Testis (tissue), 3 donors: Measurements from ENCODE around the gene KDM7A. TPM values are rescaled to one million over a fixed set of nuclear protein-coding genes. Genes with fewer than 3 reads are reported as not detected.

ENCODE experiments used
- DNase-seq: peaks from one replicate; pipeline ENCODE4 v3.0.0-alpha.2; 2019
- H3K27ac ChIP-seq, 2 donors: fragments of 200-600 bp; sonication (generic); one replicate each; pipeline ENCODE4 v1.5.1; 2019
- H3K27me3 ChIP-seq: fragments of 200-600 bp; sonication (generic); one replicate; pipeline ENCODE4 v1.5.1; 2019
- H3K36me3 ChIP-seq: fragments of 200-600 bp; sonication (generic); one replicate; pipeline ENCODE4 v1.5.1; 2017; ENCODE audit warnings: low read depth; ENCODE audit errors: missing control alignments
- H3K4me1 ChIP-seq: fragments of 200-600 bp; sonication (generic); one replicate; pipeline ENCODE4 v1.5.1; 2019
- H3K4me3 ChIP-seq, 2 donors: fragments of 200-600 bp; sonication (generic); one replicate each; pipeline ENCODE4 v1.5.1; 2017 to 2019
- H3K9me3 ChIP-seq: fragments of 200-600 bp; sonication (generic); one replicate; pipeline ENCODE4 v1.5.1; 2017
- CTCF ChIP-seq, 3 experiments: fragments of 450-650 bp in 2 of 3; fragments of 200-600 bp in 1 of 3; sonication (generic) in 1 of 3; IDR thresholded peaks; one replicate each; pipeline ENCODE4 v1.5.1; 2016 to 2019; ENCODE audit warnings: antibody characterized with exemption in 3 of 3, mild to moderate bottlenecking in 2 of 3, moderate library complexity in 1 of 3
- POLR2A ChIP-seq: fragments of 450-650 bp; IDR thresholded peaks from one replicate; pipeline ENCODE4 v1.6.1; 2017; ENCODE audit warnings: antibody characterized with exemption, mild to moderate bottlenecking, moderate library complexity
- WGBS, 2 donors: methylation state at CpG; one replicate each; pipeline ENCODE4 v1.1.5; 2018; 5-methylcytosine and 5-hydroxymethylcytosine counted together
- intact Hi-C: fragments of 100-400 bp; cut with DNase I; formaldehyde crosslinking; loops from one replicate; pipeline ENCODE4 v1.15.1; 2023; ENCODE audit warnings: low total_unique reads
- polyA plus RNA-seq: library from polyadenylated mRNA; stranded (reverse); fragments of 350-450 nt; fragmentation: Illumina TruSeq; extraction: RNeasy Lipid Tissue Mini Kit (QIAGEN cat#74804); gene quantifications from one replicate; pipeline ENCODE4 v1.2.3, GENCODE V29; 2014; ENCODE audit warnings: low read depth, low replicate concordance; ENCODE audit not compliant: insufficient read depth
- total RNA-seq, 2 donors: library from RNA; depleted of rRNA; stranded (reverse); fragments of >200 nt; gene quantifications; one replicate each; pipeline ENCODE4 v1.2.3, GENCODE V29; 2016

KDM7A gene
- total and polyA plus RNA-seq, 3 donors from 2014 or later, result 24.1 to 33.6 (median 24.7) TPM

GRCh38 chr7:140136073-140136472 lies 40.7 kb downstream of the KDM7A start:
- Histone ChIP-seq H3K9me3 (no peaks in the 10 kb centered on the region), H3K4me3 (no peak overlapping the region), H3K27ac (no peak overlapping the region), H3K36me3 (no peaks in the 10 kb centered on the region), H3K4me1 (peaks cover 4% of the 10 kb centered on the region), H3K27me3 (no peaks in the 10 kb centered on the region)
- TF ChIP-seq POLR2A (no peak), CTCF (IDR thresholded peaks at IDR 0.05) (no peak)
- intact Hi-C loops, result no loop called here
- DNase-seq, result no peak

DNA sequence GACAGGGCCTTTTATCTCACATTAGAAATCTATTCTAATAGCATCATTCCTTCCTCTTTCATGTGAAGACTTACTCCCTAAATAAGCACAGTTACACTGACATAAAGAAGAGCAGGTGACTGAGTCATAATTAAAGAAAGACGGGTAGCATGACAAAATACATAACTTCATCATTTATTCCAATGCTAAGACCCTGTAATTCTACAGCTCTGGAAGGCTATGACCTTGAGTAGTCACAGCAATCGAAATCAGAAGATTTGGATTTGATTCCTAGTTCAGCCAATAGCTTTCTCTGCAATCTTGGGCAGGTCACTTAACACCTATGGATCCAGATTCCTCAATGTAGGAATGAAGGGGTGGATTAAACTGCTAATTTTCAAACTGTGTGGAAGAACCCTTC lies 42.7 kb downstream of the KDM7A start:
- intact Hi-C loops, result no loop called here

DNA sequence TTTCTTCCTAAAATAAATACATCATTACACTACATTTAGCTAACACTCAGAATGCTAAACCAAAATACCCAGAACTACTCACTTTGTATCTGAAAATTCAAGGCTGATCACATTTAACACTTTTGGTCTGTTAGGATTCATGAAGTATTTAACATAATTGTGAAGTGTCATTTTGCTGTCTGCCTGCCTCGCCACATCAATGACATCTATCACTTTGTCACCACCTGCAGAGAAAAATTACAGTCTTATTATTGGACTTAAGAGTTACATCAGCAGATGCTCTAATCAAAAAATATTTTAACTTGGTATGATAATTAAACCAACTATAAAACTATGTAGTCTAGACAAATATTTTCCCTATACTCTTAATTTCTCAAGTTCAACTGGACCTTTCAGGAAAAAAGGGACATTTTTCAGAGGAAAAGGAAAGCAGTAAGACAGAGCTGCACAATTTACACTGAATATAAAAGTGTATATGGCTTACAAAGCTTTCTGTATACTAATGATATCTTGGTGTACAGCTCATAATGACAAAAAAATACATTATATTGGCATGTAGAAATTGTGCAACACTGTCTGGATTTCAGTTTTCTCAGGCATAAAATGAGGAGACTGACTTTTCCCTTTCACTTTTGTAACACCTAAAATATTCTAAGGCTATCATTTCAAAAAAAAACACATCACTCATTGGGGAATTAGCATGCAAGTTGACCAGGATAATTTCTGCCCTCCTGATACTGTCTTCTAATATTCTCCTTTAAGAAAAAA lies 49.2 kb downstream of the KDM7A start:
- Histone ChIP-seq H3K4me3 (no peak overlapping the region), H3K4me1 (no peaks in the 10 kb centered on the region), H3K9me3 (no peaks in the 10 kb centered on the region), H3K36me3 (no peaks in the 10 kb centered on the region), H3K27ac (no peak overlapping the region), H3K27me3 (no peaks in the 10 kb centered on the region)
- intact Hi-C loops, result no loop called here
- DNase-seq, result no peak
- WGBS, 2 donors, result 82 to 96% methylated on average over 1 of the region's 1 CpG
- TF ChIP-seq CTCF (IDR thresholded peaks at IDR 0.05) (no peak), POLR2A (no peak)

More for the DNA sequence above, 42.7 kb downstream of the KDM7A start:
- Histone ChIP-seq H3K36me3 (no peaks in the 10 kb centered on the region), H3K4me3 (no peak overlapping the region), H3K9me3 (no peaks in the 10 kb centered on the region), H3K27ac (no peak overlapping the region), H3K27me3 (no peaks in the 10 kb centered on the region), H3K4me1 (peaks cover 4% of the 10 kb centered on the region)
- DNase-seq, result no peak
- 79 to 91% methylated on average over 2 of the region's 2 CpGs for WGBS, 2 donors
- TF ChIP-seq CTCF (IDR thresholded peaks at IDR 0.05) (no peak), POLR2A (no peak)

DNA sequence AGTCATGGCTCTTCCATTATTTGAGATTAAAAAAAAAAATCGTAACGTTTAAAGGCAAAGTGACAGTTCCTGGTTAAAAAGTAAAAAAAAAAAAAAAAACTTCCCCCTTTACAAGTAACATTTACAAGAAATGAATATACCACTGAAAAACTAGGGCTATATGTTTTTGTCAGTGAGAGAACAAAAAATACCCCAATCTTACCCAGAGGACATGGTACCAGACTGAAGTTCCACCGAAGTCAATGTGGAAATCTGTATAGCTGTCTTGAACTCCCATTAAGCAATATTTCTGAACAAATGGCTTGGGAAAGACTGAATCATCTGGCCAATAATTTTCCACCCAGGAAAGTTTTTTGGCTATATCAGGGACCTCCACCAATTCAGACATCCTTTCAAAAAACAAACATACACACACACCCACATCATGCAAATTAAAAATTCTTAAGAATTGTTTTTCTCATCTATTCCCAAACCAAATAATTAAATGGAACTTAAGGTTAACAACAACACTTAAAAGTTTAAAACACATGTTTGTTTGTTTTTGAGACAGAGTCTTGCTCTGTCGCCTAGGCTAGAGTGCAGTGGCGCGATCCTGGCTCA lies 50.2 kb downstream of the KDM7A start:
- intact Hi-C loops, result no loop called here
- TF ChIP-seq POLR2A (no peak), CTCF (IDR thresholded peaks at IDR 0.05) (no peak)
- no peaks in the 10 kb centered on the region for H3K9me3 ChIP-seq
- no peak for DNase-seq
- no peaks in the 10 kb centered on the region for H3K27me3 ChIP-seq
- 90 to 95% methylated on average over 6 of the region's 6 CpGs for WGBS, 2 donors
- peaks cover 3% of the 10 kb centered on the region for H3K4me1 ChIP-seq
- no peak overlapping the region for H3K4me3 ChIP-seq
- no peaks in the 10 kb centered on the region for H3K36me3 ChIP-seq
- H3K27ac ChIP-seq, result no peak overlapping the region

DNA sequence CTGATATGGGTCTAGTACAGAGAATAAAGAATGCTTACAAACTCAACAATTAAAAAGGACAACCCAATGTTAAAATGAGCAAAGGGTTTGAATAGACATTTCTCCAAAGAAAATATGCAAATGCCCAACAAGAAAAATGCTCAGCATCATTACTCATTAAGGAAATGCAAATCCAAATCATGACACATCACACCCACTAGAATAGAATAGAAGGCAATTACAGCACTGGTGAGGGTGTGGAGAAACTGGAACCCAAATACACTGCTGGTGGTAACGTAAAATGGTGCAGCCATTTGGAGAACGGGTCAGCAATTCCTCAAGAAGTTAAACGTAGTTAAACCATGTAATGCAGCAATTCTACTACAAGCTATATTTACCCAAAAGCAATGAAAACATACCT lies 53.8 kb downstream of the KDM7A start:
- H3K9me3 ChIP-seq, result no peaks in the 10 kb centered on the region
- H3K4me1 ChIP-seq, result peaks cover 6% of the 10 kb centered on the region
- WGBS, 2 donors, result 96 to 98% methylated on average over 3 of the region's 3 CpGs
- no peak for TF ChIP-seq POLR2A
- TF ChIP-seq CTCF (IDR thresholded peaks at IDR 0.05), result no peak
- DNase-seq, result no peak
- no peak overlapping the region for H3K27ac ChIP-seq
- intact Hi-C loops, result no loop called here
- H3K36me3 ChIP-seq, result no peaks in the 10 kb centered on the region
- H3K27me3 ChIP-seq, result no peaks in the 10 kb centered on the region
- H3K4me3 ChIP-seq, result no peak overlapping the region
